GM18519 (cell line): ENCODE data around the gene CMBL.
"Not testable (repeated sequence)": the region's sequence is repeated elsewhere in the genome, so short reads cannot be mapped to it uniquely, and the experiment has no call there.

ENCODE experiments used
- ATAC-seq: cut with Tn5 transposase; IDR thresholded peaks from one replicate; pipeline ENCODE4 v1.9.1; 2021; ENCODE audit warnings: mild to moderate bottlenecking, moderate library complexity; ENCODE audit not compliant: unreplicated experiment, low FRiP score

The CMBL gene

GRCh38 chr5:10307206-10308148 lies at the start of gene CMBL:
CMBL (minus strand) TSS chr5:10307902; CDS start chr5:10290762, 17,140 bp downstream.
- ATAC-seq, result peak; percentile 54

- ATAC-seq, result peak; percentile 20
Measured at GRCh38 chr5:10355071-10355889, 47.6 kb upstream of the CMBL start.

- ATAC-seq, result peak; percentile 1
Measured at GRCh38 chr5:10354048-10354872, 46.6 kb upstream of the CMBL start.

GRCh38 chr5:10353241-10354047 lies 45.7 kb upstream of the CMBL start, which contains the start of gene MARCHF6:
MARCHF6 (plus strand) TSS chr5:10353695; CDS start chr5:10353899, 204 bp downstream.
- peak; percentile 81 for ATAC-seq

GRCh38 chr5:10352430-10353240 lies 44.9 kb upstream of the CMBL start:
- no peak for ATAC-seq

- ATAC-seq, result no peak
Measured at GRCh38 chr5:10351919-10352318, 44.2 kb upstream of the CMBL start.

GRCh38 chr5:10351199-10351905 lies 43.6 kb upstream of the CMBL start:
- ATAC-seq, result no peak

- ATAC-seq, result no peak
Measured at GRCh38 chr5:10348258-10348657, 40.6 kb upstream of the CMBL start.

GRCh38 chr5:10344461-10345106 lies 36.9 kb upstream of the CMBL start:
- ATAC-seq, result not testable (repeated sequence)

- ATAC-seq, result no peak
Measured at GRCh38 chr5:10343486-10343885, 35.8 kb upstream of the CMBL start.

GRCh38 chr5:10339958-10340357 lies 32.3 kb upstream of the CMBL start:
- ATAC-seq, result no peak

GRCh38 chr5:10339058-10339811 lies 31.5 kb upstream of the CMBL start:
- no peak for ATAC-seq

GRCh38 chr5:10338686-10339057 lies 31.0 kb upstream of the CMBL start:
- ATAC-seq, result no peak

GRCh38 chr5:10337986-10338385 lies 30.3 kb upstream of the CMBL start:
- ATAC-seq, result no peak

- ATAC-seq, result no peak
Measured at GRCh38 chr5:10337107-10337506, 29.4 kb upstream of the CMBL start.

- no peak for ATAC-seq
Measured at GRCh38 chr5:10335711-10336470, 28.2 kb upstream of the CMBL start.
